CD14-positive monocyte (primary cell): ENCODE data around the gene PPP2R3B. TPM values are rescaled to one million over a fixed set of nuclear protein-coding genes. Genes with fewer than 3 reads are reported as not detected.

Experiments used
- DNase-seq, 3 donors: peaks; one replicate each; pipeline ENCODE4 v3.0.0-alpha.2; 2011 to 2022
- H2AFZ ChIP-seq: 2 replicates; pipeline ENCODE4 v1.6.0; 2012; ENCODE audit warnings: mild to moderate bottlenecking, low read depth, low read length, inconsistent platforms; ENCODE audit not compliant: insufficient read depth, poor library complexity, severe bottlenecking
- H3K27ac ChIP-seq, 2 donors: 1 replicate in 1 of 2; 2 replicates in 1 of 2; pipeline ENCODE4 v1.5.1; 2012 to 2013; ENCODE audit warnings: low read length in 2 of 2, control low read depth in 1 of 2, inconsistent platforms in 1 of 2, low read depth in 1 of 2, mild to moderate bottlenecking in 1 of 2
- H3K27me3 ChIP-seq, 2 donors: one replicate each; pipeline versions ENCODE4 v1.6.0 to v1.6.1; 2011 to 2013; ENCODE audit warnings: low read length in 2 of 2; ENCODE audit not compliant: control insufficient read depth in 2 of 2, insufficient read depth in 2 of 2
- H3K36me3 ChIP-seq, 2 donors: replicated peaks in 1 of 2; 1 replicate in 1 of 2; 2 replicates in 1 of 2; pipeline versions ENCODE4 v1.5.1 to v1.6.1; 2012 to 2013; ENCODE audit warnings: low read length in 2 of 2, control low read depth in 1 of 2, inconsistent platforms in 1 of 2, mild to moderate bottlenecking in 1 of 2; ENCODE audit not compliant: insufficient read depth in 2 of 2, control insufficient read depth in 1 of 2
- H3K4me1 ChIP-seq, 2 donors: 1 replicate in 1 of 2; 2 replicates in 1 of 2; pipeline versions ENCODE4 v1.5.1 to v1.6.1; 2012 to 2013; ENCODE audit warnings: low read length in 2 of 2, control low read depth in 1 of 2, inconsistent platforms in 1 of 2, mild to moderate bottlenecking in 1 of 2, moderate library complexity in 1 of 2; ENCODE audit not compliant: insufficient read depth in 2 of 2, control insufficient read depth in 1 of 2
- H3K4me2 ChIP-seq: replicated peaks from 2 replicates; pipeline ENCODE3; 2012; ENCODE audit warnings: low read length, moderate library complexity, mild to moderate bottlenecking; ENCODE audit not compliant: poor library complexity, severe bottlenecking; ENCODE audit errors: extremely low read depth
- H3K4me3 ChIP-seq, 3 experiments: fragments of 200-600 bp in 1 of 3; sonication (generic) in 1 of 3; replicated peaks in 1 of 3; 1 replicate in 2 of 3; 2 replicates in 1 of 3; pipeline ENCODE4 v1.5.1; 2011 to 2013; ENCODE audit warnings: low read length in 3 of 3, mild to moderate bottlenecking in 3 of 3, control low read depth in 2 of 3, low read depth in 2 of 3, inconsistent platforms in 1 of 3, moderate library complexity in 1 of 3
- H3K79me2 ChIP-seq: 2 replicates; pipeline ENCODE4 v1.6.0; 2012; ENCODE audit warnings: mild to moderate bottlenecking, control low read depth, inconsistent platforms, low read length, moderate library complexity; ENCODE audit not compliant: insufficient read depth
- H3K9ac ChIP-seq: 2 replicates; pipeline ENCODE4 v1.6.0; 2017; ENCODE audit warnings: low read length, mild to moderate bottlenecking; ENCODE audit not compliant: insufficient read depth, poor library complexity, severe bottlenecking
- H3K9me3 ChIP-seq, 2 donors: replicated peaks in 1 of 2; 1 replicate in 1 of 2; 2 replicates in 1 of 2; pipeline versions ENCODE4 v1.5.1 to v1.6.1; 2012 to 2013; ENCODE audit warnings: low read length in 2 of 2, control low read depth in 1 of 2; ENCODE audit not compliant: control insufficient read depth in 1 of 2, insufficient read depth in 1 of 2
- H4K20me1 ChIP-seq: 2 replicates; pipeline ENCODE4 v1.6.0; 2012; ENCODE audit warnings: mild to moderate bottlenecking, low read length, control low read depth, moderate library complexity; ENCODE audit not compliant: insufficient read depth
- H3K27ac Mint-ChIP-seq, 7 donors: one replicate each; pipeline ENCODE4 v1.8.0; 2020; ENCODE audit warnings: mild to moderate bottlenecking in 7 of 7, mixed read lengths in 7 of 7, moderate library complexity in 6 of 7, inconsistent platforms in 2 of 7
- H3K27me3 Mint-ChIP-seq, 3 donors: one replicate each; pipeline ENCODE4 v1.8.0; 2021 to 2022; ENCODE audit warnings: low read depth in 3 of 3, mild to moderate bottlenecking in 3 of 3, mixed read lengths in 3 of 3, moderate library complexity in 3 of 3, inconsistent platforms in 1 of 3
- H3K36me3 Mint-ChIP-seq, 2 donors: one replicate each; pipeline ENCODE4 v1.8.0; 2020; ENCODE audit warnings: mixed read lengths in 2 of 2, inconsistent platforms in 1 of 2, mild to moderate bottlenecking in 1 of 2
- H3K4me1 Mint-ChIP-seq: one replicate; pipeline ENCODE4 v1.8.0; 2020; ENCODE audit warnings: mild to moderate bottlenecking, mixed read lengths
- H3K4me3 Mint-ChIP-seq, 2 donors: one replicate each; pipeline ENCODE4 v1.8.0; 2020; ENCODE audit warnings: mild to moderate bottlenecking in 2 of 2, mixed read lengths in 2 of 2, moderate library complexity in 1 of 2
- H3K9me3 Mint-ChIP-seq, 7 donors: one replicate each; pipeline ENCODE4 v1.8.0; 2020 to 2022; ENCODE audit warnings: mixed read lengths in 7 of 7, mild to moderate bottlenecking in 6 of 7, moderate library complexity in 6 of 7, inconsistent platforms in 2 of 7
- WGBS: methylation state at CpG from one replicate; pipeline ENCODE4 v1.1.5; 2013; ENCODE audit warnings: missing lambda C conversion rate; ENCODE audit not compliant: insufficient coverage; 5-methylcytosine and 5-hydroxymethylcytosine counted together
- intact Hi-C, 2 donors: fragments of 100-400 bp; cut with micrococcal nuclease; formaldehyde crosslinking; loops; one replicate each; pipeline versions ENCODE4 v1.15.0 to v1.15.1; 2023
- polyA plus RNA-seq, 3 donors: library from polyadenylated mRNA; depleted of rRNA in 1 of 3; unstranded in 2 of 3; stranded (reverse) in 1 of 3; fragments of 300-500 nt in 2 of 3; fragments of >200 nt in 1 of 3; fragmentation: Illumina TruSeq in 2 of 3; gene quantifications; 1 replicate in 2 of 3; 2 replicates in 1 of 3; pipeline ENCODE4 v1.2.3, GENCODE V29; 2012 to 2021
- TF ChIP-seq, protein P1 (sequence below): fragments of 200-600 bp; IDR thresholded peaks from one replicate; pipeline ENCODE4 v1.8.0; 2022; ENCODE audit warnings: antibody characterized with exemption, mild to moderate bottlenecking

PPP2R3B gene
- polyA plus RNA-seq, 3 donors = 2.1 to 9.0 (median 2.3) TPM

DNA sequence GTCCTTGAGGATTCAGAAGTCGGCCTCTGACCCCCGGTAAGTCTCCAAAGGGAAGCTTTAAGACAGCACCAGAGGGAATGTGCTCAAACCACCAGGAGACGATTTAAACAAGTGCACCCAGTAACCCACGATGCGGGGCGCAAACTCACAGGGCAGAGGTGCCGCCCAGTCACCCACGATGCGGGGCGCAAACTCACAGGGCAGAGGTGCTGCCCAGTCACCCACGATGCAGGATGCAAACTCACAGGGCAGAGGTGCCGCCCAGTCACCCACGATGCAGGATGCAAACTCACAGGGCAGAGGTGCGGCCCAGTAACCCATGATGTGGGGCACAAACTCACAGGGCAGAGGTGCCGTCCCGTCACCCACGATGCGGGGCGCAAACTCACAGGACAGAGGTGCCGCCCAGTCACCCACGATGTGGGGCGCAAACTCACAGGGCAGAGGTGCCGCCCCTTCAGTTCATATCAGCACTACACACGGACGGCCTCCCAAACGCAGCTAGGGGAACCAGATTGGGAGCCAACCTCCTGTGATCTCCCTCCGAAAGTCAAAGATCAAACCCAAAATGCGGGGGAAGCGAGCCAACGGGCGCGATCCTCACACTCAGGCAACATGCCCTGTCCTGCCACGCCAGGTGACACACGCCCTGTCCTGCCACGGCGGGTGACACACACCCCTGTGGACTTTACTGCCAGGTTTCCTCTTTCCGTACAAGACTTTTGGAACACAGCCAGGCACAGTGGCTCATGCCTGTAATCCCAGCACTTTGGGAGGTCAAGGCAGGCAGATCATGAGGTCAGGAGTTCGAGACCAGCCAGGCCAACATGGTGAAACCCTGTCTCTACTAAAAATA, 11.3 kb downstream of the PPP2R3B start:
- Histone ChIP-seq H3K79me2 (no peaks in the 10 kb centered on the region), H3K27me3 (peaks cover 16 to 36% of the 10 kb centered on the region in 2 donors), H3K4me2 (no peak overlapping the region), H3K4me1 (no peaks in the 10 kb centered on the region), H3K36me3 (no peaks in the 10 kb centered on the region), H3K27ac (no peak overlapping the region), H3K4me3 (no peak overlapping the region), H2AFZ (no peak overlapping the region), H4K20me1 (no peaks in the 10 kb centered on the region), H3K9me3 (peaks cover 0 to 13% of the 10 kb centered on the region in 2 donors), H3K9ac (no peak overlapping the region)
- TF ChIP-seq, protein P1, sequence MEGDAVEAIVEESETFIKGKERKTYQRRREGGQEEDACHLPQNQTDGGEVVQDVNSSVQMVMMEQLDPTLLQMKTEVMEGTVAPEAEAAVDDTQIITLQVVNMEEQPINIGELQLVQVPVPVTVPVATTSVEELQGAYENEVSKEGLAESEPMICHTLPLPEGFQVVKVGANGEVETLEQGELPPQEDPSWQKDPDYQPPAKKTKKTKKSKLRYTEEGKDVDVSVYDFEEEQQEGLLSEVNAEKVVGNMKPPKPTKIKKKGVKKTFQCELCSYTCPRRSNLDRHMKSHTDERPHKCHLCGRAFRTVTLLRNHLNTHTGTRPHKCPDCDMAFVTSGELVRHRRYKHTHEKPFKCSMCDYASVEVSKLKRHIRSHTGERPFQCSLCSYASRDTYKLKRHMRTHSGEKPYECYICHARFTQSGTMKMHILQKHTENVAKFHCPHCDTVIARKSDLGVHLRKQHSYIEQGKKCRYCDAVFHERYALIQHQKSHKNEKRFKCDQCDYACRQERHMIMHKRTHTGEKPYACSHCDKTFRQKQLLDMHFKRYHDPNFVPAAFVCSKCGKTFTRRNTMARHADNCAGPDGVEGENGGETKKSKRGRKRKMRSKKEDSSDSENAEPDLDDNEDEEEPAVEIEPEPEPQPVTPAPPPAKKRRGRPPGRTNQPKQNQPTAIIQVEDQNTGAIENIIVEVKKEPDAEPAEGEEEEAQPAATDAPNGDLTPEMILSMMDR = no peak
- intact Hi-C loops = no loop called here
- WGBS = 80% methylated on average over 37 of the region's 38 CpGs
- Mint-ChIP-seq H3K4me1 (peaks cover 13% of the 10 kb centered on the region), H3K27ac (no peak overlapping the region), H3K4me3 (peak overlapping the region in 1 of 2 donors; percentile 69), H3K36me3 (peaks cover 6 to 7% of the 10 kb centered on the region in 2 donors), H3K27me3 (peaks cover 40 to 45% (median 41%) of the 10 kb centered on the region in 3 donors), H3K9me3 (peaks cover 0 to 24% (median 10%) of the 10 kb centered on the region in 7 donors)
- DNase-seq = no peak

DNA sequence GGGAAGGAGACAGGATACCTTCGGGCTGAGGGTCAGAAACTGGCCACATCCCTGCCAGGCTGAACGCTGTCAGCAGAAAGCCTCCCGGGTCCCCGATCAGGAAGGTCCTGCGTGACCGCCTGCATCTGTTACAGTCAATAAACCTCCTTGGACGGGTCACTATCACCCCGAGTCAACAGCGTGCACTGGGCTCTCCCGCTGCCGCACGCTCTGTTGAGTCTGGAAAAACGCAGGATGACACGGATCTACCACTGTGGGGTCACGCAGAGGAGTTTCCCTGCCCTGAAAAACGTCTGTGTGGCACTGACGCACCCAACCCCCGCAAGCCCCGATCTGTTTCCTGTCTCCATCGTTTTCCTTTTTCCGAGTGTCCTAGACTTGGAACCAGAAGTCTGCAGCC, 12.1 kb downstream of the PPP2R3B start:
- no peaks in the 10 kb centered on the region for H3K4me1 ChIP-seq
- no peak overlapping the region for H3K4me3 ChIP-seq
- no peaks in the 10 kb centered on the region for H3K36me3 ChIP-seq
- H4K20me1 ChIP-seq = no peaks in the 10 kb centered on the region
- no peaks in the 10 kb centered on the region for H3K79me2 ChIP-seq
- no peak overlapping the region for H3K27ac Mint-ChIP-seq
- H3K27ac ChIP-seq = no peak overlapping the region
- peaks cover 40 to 46% (median 41%) of the 10 kb centered on the region in 3 donors for H3K27me3 Mint-ChIP-seq
- H3K36me3 Mint-ChIP-seq = peaks cover 6 to 7% of the 10 kb centered on the region in 2 donors
- no peak overlapping the region for H3K4me2 ChIP-seq
- no peak overlapping the region for H2AFZ ChIP-seq
- peak overlapping the region in 1 of 2 donors; percentile 69 for H3K4me3 Mint-ChIP-seq
- WGBS = 9% methylated on average over 21 of the region's 21 CpGs
- TF ChIP-seq, protein P1 = no peak
- DNase-seq = no peak
- H3K4me1 Mint-ChIP-seq = peaks cover 13% of the 10 kb centered on the region
- H3K27me3 ChIP-seq = peaks cover 16 to 36% of the 10 kb centered on the region in 2 donors
- no peak overlapping the region for H3K9ac ChIP-seq
- H3K9me3 ChIP-seq = peaks cover 0 to 13% of the 10 kb centered on the region in 2 donors
- intact Hi-C loops = no loop called here
- H3K9me3 Mint-ChIP-seq = peaks cover 0 to 24% (median 10%) of the 10 kb centered on the region in 7 donors
